GM19395 (cell line): ENCODE data around the gene S100G.
A peak's percentile ranks its signal among the peaks of the same experiment; 100 is the strongest.

Experiments used
- ATAC-seq: cut with Tn5 transposase; IDR thresholded peaks from one replicate; pipeline ENCODE4 v1.9.1; 2021; ENCODE audit warnings: mild to moderate bottlenecking, moderate library complexity; ENCODE audit not compliant: unreplicated experiment

S100G gene

GRCh38 chrX:16646366-16647138 lies 3.4 kb upstream of the S100G start:
- ATAC-seq: no peak

DNA sequence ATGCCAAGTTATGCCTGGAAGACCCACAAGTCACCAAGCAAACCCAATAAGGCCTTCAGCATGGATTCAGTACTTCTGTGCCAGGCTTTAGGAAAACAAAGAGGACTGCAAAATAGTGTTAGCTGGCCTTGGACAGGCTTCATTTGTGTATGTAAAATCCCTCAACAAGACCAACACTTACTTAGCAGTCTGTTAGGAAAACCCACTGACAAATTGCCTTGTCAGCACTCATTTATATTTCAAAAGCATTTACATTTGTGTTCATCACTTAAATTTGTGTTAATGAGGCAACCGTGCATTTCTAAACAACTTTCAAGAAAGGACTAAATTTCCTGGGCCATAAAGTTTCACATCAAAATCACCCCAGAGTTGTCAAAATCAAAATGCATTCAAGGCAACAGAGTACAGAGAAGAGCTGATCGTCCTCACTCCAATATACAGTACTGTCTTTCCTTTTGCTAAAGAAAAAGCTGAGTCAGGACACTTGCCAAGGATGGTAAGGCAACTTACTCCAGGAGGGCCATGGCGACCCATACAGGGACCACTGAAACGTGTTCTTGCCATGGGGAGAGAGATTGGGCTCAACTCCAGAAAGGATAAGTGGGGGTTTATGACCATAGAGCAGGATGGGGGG lies 1.6 kb downstream of the S100G start:
- ATAC-seq: no peak

- no peak for ATAC-seq
Observed at GRCh38 chrX:16653424-16653823, 3.5 kb downstream of the S100G start.

DNA sequence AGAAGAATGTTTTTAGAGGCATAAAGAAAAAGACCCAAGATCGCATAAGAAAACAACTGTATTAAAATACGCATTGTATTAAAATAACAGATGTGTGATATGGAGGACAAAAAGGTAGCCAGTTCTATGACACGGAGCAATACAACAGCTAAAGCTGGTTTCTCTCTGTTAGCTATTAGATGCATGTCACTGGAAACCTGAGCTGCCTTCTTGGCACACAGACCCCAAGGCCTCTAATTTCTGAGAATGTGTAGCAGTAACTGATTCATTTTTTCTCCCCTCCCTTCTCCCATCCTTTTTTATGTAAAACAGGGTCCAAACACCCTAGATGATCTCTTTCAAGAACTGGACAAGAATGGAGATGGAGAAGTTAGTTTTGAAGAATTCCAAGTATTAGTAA lies 4.1 kb downstream of the S100G start:
- no peak for ATAC-seq

GRCh38 chrX:16658284-16658683 lies 8.3 kb downstream of the S100G start:
- no peak for ATAC-seq

GRCh38 chrX:16659321-16659720 lies 9.4 kb downstream of the S100G start:
- no peak for ATAC-seq

- no peak for ATAC-seq
Observed at GRCh38 chrX:16661495-16661894, 11.5 kb downstream of the S100G start.

DNA sequence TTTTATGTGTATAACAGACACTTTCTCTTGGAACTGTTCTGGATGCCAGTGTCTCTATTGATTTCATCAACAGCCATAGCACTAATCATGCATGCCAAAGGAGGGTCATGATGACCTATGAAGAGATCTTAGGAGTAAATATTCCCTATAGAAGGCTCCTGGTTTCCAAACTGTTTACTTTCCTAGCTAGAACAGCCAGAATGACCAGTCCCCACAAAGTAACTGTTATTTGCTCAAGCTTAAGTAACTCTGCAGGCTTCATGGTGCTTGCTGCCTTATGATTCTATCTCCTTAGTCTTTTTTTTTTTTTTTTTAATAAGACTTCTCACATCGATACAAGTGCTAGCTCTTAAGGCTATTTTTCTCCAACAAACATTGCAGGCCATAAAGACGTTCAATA lies 12.4 kb downstream of the S100G start:
- ATAC-seq: no peak

DNA sequence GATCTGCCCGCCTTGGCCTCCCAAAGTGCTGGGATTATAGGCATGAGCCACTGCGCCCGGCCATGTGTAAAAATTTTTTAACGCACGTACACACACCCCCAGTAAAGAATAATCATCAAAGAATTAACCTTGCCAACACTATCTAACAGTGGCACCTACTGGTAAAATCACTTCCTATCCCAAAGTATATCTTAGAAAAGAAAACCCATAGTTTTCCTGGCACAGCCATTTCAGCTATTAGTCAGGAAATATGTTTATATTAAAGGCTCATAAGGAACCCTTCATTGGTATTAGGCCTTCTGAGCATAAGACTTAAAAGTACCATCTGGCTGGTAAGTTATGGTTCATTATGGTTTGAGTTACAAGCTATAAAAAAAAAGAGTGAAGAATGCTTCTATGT lies 14.1 kb downstream of the S100G start:
- no peak for ATAC-seq

GRCh38 chrX:16664626-16665025 lies 14.7 kb downstream of the S100G start:
- ATAC-seq: no peak

GRCh38 chrX:16665089-16665488 lies 15.1 kb downstream of the S100G start:
- ATAC-seq: no peak

- ATAC-seq: no peak
Observed at GRCh38 chrX:16666541-16666940, 16.6 kb downstream of the S100G start.

- no peak for ATAC-seq
Observed at GRCh38 chrX:16671005-16671404, 21.0 kb downstream of the S100G start.

DNA sequence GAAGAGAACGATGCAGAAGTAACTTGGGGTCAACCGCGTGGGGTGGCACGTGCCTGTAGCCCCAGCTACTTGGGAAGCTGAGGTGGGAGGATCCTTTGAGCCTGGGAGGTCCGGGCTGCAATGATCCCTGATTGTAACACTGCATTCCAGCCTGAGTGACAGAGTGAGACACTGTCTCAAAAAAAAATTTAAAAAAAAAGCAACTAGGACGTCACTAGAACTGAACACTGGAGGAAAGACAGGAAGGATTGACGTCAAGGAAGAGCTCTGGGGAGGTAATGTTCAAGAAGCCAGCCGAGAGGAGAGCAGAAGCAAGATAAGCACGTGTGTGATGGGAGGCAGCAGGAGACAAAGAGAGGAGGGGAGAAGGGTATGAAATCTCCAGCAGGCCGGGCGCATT lies 28.7 kb downstream of the S100G start:
- ATAC-seq: no peak

DNA sequence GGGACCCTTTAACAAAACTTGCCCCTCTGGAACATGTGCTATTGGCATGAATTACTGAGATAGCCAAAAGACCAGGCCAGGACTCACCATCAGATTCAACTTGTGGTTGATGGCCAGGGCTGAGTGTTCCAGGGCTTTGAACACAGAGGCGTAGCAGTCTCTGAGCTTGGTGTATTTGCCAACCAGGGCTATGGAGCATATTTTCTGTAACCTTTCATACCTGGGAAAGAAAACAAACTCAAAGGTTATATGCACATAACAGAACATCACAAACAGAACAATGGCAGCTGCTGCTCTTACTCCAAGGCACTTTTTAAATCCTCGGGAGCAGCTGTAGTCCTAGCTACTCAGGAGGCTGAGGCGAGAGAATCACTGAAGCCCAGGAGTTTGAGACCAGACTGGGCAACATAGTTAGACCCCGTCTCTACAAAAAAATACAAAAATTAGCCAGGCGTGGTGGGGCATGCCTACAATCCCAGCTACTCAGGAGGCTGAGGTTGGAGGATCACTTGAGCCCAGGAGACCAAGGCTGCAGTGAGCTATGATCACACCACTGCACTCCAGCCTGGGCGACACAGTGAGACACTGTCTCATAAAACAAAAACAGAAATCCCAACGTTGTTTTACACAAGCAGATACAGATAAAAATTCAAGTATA lies 33.2 kb downstream of the S100G start:
- ATAC-seq: no peak

DNA sequence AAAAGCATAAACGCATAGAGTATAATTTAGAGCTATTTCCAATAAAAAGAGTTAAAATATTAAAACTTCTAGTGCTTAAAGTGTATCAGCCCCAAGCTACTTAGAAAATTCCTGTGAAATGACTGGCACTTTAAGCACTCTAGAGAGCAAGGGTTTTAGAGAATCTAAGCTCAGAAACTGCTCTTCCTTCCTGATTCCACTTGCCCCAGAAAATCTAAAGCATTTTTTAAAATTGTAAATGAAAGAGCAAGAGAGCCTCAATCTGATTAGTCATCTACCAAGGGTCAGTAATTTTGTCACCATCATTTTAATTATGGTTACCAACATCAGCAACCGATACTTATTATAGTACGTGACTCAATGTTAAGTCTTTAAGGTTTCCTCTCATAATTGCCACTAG lies 37.6 kb downstream of the S100G start:
- no peak for ATAC-seq

- peak; percentile 92 for ATAC-seq
Observed at GRCh38 chrX:16695079-16695676, 45.2 kb downstream of the S100G start.

- ATAC-seq: no peak
Observed at GRCh38 chrX:16696956-16697355, 47.0 kb downstream of the S100G start.

- no peak for ATAC-seq
Observed at GRCh38 chrX:16699389-16699788, 49.4 kb downstream of the S100G start.

GRCh38 chrX:16700734-16701133 lies 50.8 kb downstream of the S100G start:
- no peak for ATAC-seq

DNA sequence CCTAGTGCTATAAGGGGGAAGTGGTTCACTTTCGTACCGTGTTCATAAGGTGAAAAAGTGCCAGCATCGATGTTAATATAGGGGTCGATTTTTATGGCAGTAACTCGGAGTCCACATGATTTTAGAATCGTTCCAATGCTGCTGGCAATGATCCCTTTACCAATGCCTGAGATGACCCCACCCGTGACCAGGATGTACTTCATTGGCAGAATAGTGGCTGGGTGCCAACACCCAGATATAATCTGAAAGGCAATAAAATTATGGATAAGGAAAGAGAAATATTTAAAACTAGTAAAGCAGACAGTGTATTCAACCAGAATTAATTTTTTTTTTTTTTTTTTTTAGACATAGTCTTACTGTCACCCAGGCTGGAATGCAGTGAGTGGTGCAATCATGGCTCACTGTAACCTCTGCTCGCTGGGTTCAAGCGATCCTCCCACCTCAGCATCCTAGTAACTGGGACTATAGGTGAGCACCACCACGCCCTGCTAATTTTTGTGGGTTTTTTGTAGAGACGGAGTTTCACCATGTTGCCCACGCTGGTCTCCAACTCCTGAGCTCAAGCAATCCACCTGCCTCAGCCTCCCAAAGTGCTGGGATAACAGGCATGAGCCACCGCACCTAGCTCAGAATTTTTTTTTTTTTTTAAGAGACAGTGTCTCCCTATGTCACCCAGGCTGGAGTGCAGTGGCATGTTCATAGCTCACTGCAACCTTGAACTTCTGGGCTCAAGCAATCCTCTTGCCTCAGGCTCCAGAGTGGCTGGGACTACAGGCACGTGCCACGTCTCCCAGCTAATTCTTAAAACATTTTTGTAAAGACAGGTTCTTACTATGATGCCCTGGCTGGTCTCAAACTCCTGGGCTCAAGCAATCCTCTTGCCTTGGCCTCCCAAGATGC lies 53.0 kb downstream of the S100G start:
- no peak for ATAC-seq
